HEK293 (cell line): ENCODE results near the gene KLF13.

ENCODE experiments used
- CTCF ChIA-PET: fragments of 350-600 bp; formaldehyde crosslinking; extraction: SDS; loops from one replicate; lab custom pipeline; 2021; ENCODE audit warnings: antibody characterized with exemption; lab: Yijun Ruan, JAX
- POLR2A ChIA-PET: fragments of 300-600 bp; formaldehyde crosslinking; extraction: SDS; loops from one replicate; lab custom pipeline; 2020; ENCODE audit warnings: antibody characterized with exemption, inconsistent platforms; lab: Yijun Ruan, JAX
- H3K27ac ChIP-seq: fragments of 200-500 bp; sonication (Bioruptor generic); 2 replicates; pipeline ENCODE4 v1.5.1; 2014; ENCODE audit warnings: low read depth, low read length, control low read depth, inconsistent platforms; ENCODE audit errors: extremely low read depth
- H3K36me3 ChIP-seq, 2 experiments: fragments of 200-500 bp in 1 of 2; sonication (Bioruptor generic) in 1 of 2; 1 replicate in 1 of 2; 2 replicates in 1 of 2; pipeline ENCODE4 v1.5.1; 2014 to 2017; ENCODE audit warnings: inconsistent platforms in 2 of 2, low read length in 2 of 2; ENCODE audit not compliant: control insufficient read depth in 2 of 2, insufficient read depth in 1 of 2
- H3K4me1 ChIP-seq: fragments of 200-500 bp; sonication (Bioruptor generic); 2 replicates; pipeline ENCODE4 v1.5.1; 2014; ENCODE audit warnings: mild to moderate bottlenecking, low read length, inconsistent platforms; ENCODE audit not compliant: control insufficient read depth, insufficient read depth
- H3K4me3 ChIP-seq: 2 replicates; pipeline ENCODE4 v1.5.1; 2011; ENCODE audit warnings: low read depth, mild to moderate bottlenecking, control low read depth, low read length, moderate library complexity
- H3K9me3 ChIP-seq: fragments of 200-500 bp; sonication (Bioruptor generic); 2 replicates; pipeline ENCODE4 v1.5.1; 2014; ENCODE audit warnings: low read depth, low read length, inconsistent platforms; ENCODE audit not compliant: control insufficient read depth, insufficient read depth
- FEZF1 ChIP-seq: fragments of 450-650 bp; formaldehyde crosslinking; IDR thresholded peaks from 2 replicates; pipeline ENCODE4 v1.5.1; 2016; ENCODE audit warnings: missing biosample characterization, missing genetic modification characterization
- OVOL3 ChIP-seq: fragments of 450-650 bp; formaldehyde crosslinking; IDR thresholded peaks from 2 replicates; pipeline ENCODE4 v1.5.1; 2016; ENCODE audit warnings: missing biosample characterization, missing genetic modification characterization
- SALL2 ChIP-seq: fragments of 450-650 bp; formaldehyde crosslinking; IDR thresholded peaks from 2 replicates; pipeline ENCODE4 v1.5.0; 2017; ENCODE audit warnings: missing biosample characterization, mild to moderate bottlenecking, missing genetic modification characterization, borderline replicate concordance
- ZBTB20 ChIP-seq: fragments of 450-650 bp; formaldehyde crosslinking; IDR thresholded peaks from 2 replicates; pipeline ENCODE4 v1.5.1; 2016; ENCODE audit warnings: missing biosample characterization, missing genetic modification characterization
- ZFP3 ChIP-seq: fragments of 450-650 bp; formaldehyde crosslinking; IDR thresholded peaks from 2 replicates; pipeline ENCODE4 v1.5.1; 2016; ENCODE audit warnings: low read depth, missing biosample characterization, missing genetic modification characterization
- ZFP37 ChIP-seq: fragments of 450-650 bp; formaldehyde crosslinking; IDR thresholded peaks from 2 replicates; pipeline ENCODE4 v1.5.1; 2016; ENCODE audit warnings: missing biosample characterization, missing genetic modification characterization
- ZIC2 ChIP-seq: fragments of 450-650 bp; formaldehyde crosslinking; IDR thresholded peaks from 2 replicates; pipeline ENCODE4 v1.5.1; 2016; ENCODE audit warnings: missing biosample characterization, missing genetic modification characterization
- ZNF140 ChIP-seq: fragments of 450-650 bp; formaldehyde crosslinking; IDR thresholded peaks from 2 replicates; pipeline ENCODE4 v1.5.1; 2016; ENCODE audit warnings: missing biosample characterization, missing genetic modification characterization
- ZNF146 ChIP-seq: fragments of 450-650 bp; formaldehyde crosslinking; IDR thresholded peaks from 2 replicates; pipeline ENCODE4 v1.5.1; 2016; ENCODE audit warnings: missing biosample characterization, missing genetic modification characterization
- ZNF169 ChIP-seq: fragments of 450-650 bp; formaldehyde crosslinking; IDR thresholded peaks from 2 replicates; pipeline ENCODE4 v1.5.1; 2016; ENCODE audit warnings: missing biosample characterization, missing genetic modification characterization
- ZNF2 ChIP-seq: fragments of 450-650 bp; formaldehyde crosslinking; IDR thresholded peaks from 2 replicates; pipeline ENCODE4 v1.5.1; 2016; ENCODE audit warnings: missing biosample characterization, missing genetic modification characterization
- ZNF211 ChIP-seq: fragments of 450-650 bp; formaldehyde crosslinking; IDR thresholded peaks from 2 replicates; pipeline ENCODE4 v1.5.1; 2016; ENCODE audit warnings: low read depth, missing biosample characterization, missing genetic modification characterization
- ZNF23 ChIP-seq: fragments of 450-650 bp; formaldehyde crosslinking; IDR thresholded peaks from 2 replicates; pipeline ENCODE4 v1.5.1; 2016; ENCODE audit warnings: missing biosample characterization, missing genetic modification characterization, borderline replicate concordance
- ZNF311 ChIP-seq: fragments of 450-650 bp; formaldehyde crosslinking; IDR thresholded peaks from 2 replicates; pipeline ENCODE4 v1.5.1; 2017; ENCODE audit warnings: missing biosample characterization, missing genetic modification characterization, borderline replicate concordance
- ZNF324 ChIP-seq: fragments of 450-650 bp; formaldehyde crosslinking; IDR thresholded peaks from 2 replicates; pipeline ENCODE4 v1.5.1; 2016; ENCODE audit warnings: missing biosample characterization, missing genetic modification characterization
- ZNF416 ChIP-seq: fragments of 450-650 bp; formaldehyde crosslinking; IDR thresholded peaks from 2 replicates; pipeline ENCODE4 v1.5.1; 2016; ENCODE audit warnings: missing biosample characterization, missing genetic modification characterization
- ZNF510 ChIP-seq: fragments of 450-650 bp; formaldehyde crosslinking; IDR thresholded peaks from 2 replicates; pipeline ENCODE4 v1.5.1; 2018; ENCODE audit warnings: mild to moderate bottlenecking, missing genetic modification characterization, missing biosample characterization; ENCODE audit not compliant: insufficient replicate concordance
- ZNF544 ChIP-seq: fragments of 450-650 bp; formaldehyde crosslinking; IDR thresholded peaks from 2 replicates; pipeline ENCODE4 v1.5.0; 2017; ENCODE audit warnings: missing biosample characterization, missing genetic modification characterization
- ZNF707 ChIP-seq: fragments of 450-650 bp; formaldehyde crosslinking; IDR thresholded peaks from 2 replicates; pipeline ENCODE4 v1.5.1; 2016; ENCODE audit warnings: missing biosample characterization, missing genetic modification characterization
- ZNF76 ChIP-seq: fragments of 450-650 bp; formaldehyde crosslinking; IDR thresholded peaks from 2 replicates; pipeline ENCODE4; 2016; ENCODE audit warnings: low read depth, missing biosample characterization, missing genetic modification characterization, borderline replicate concordance
- ZNF768 ChIP-seq: fragments of 450-650 bp; formaldehyde crosslinking; IDR thresholded peaks from 2 replicates; pipeline ENCODE4 v1.5.1; 2018; ENCODE audit warnings: missing biosample characterization, mild to moderate bottlenecking, missing genetic modification characterization
- ZSCAN30 ChIP-seq: fragments of 450-650 bp; IDR thresholded peaks from 2 replicates; pipeline ENCODE4 v1.5.1; 2018; ENCODE audit warnings: missing biosample characterization, mild to moderate bottlenecking, missing genetic modification characterization, moderate library complexity
- TF ChIP-seq, protein P1 (sequence below): fragments of 450-650 bp; formaldehyde crosslinking; conservative IDR thresholded peaks from 2 replicates; pipeline ENCODE4 v1.5.1; 2016; ENCODE audit warnings: low read depth, missing biosample characterization, missing genetic modification characterization
- TF ChIP-seq, protein P2 (sequence below): fragments of 450-650 bp; IDR thresholded peaks from 2 replicates; pipeline ENCODE4 v1.5.1; 2018; ENCODE audit warnings: missing biosample characterization, mild to moderate bottlenecking, missing genetic modification characterization
- TF ChIP-seq, protein P3 (sequence below): fragments of 450-650 bp; formaldehyde crosslinking; IDR thresholded peaks from 2 replicates; pipeline ENCODE4 v1.5.1; 2017; ENCODE audit warnings: missing biosample characterization, mild to moderate bottlenecking, missing genetic modification characterization, moderate library complexity
- TF ChIP-seq, protein P4 (sequence below): fragments of 450-650 bp; formaldehyde crosslinking; IDR thresholded peaks from 2 replicates; pipeline ENCODE4 v1.5.1; 2016; ENCODE audit warnings: missing biosample characterization, missing genetic modification characterization

KLF13 gene

DNA sequence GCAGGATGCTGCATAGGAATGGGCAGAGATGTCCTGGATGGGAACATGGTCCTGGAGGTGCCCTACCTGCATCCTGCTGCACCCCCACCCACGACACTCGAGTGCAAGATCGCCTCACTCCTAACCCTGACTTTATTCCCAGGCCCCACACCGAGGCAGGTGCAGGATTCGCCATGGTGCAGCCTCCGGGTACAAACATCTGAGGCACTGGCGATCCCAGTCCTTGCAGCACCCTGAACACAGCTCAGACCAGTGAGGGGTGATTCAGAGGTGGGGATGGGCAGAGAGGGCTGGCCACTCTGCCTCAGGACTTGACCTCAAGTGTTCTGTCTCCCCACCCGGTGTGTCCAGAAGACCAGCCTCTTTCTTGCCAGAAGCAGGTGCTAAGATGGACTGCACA, 49.1 kb downstream of the KLF13 start:
- POLR2A ChIA-PET, result no interaction called here
- peaks cover 0 to 10% of the 10 kb centered on the region in 2 experiments; a peak in 1 of 3 replicates for H3K36me3 ChIP-seq
- no peaks in the 10 kb centered on the region for H3K4me1 ChIP-seq
- H3K9me3 ChIP-seq, result no peaks in the 10 kb centered on the region
- no peak for TF ChIP-seq ZIC2 (tag by site-specific recombination)
- no peak for TF ChIP-seq ZNF169 (tag by site-specific recombination)
- no peak for TF ChIP-seq ZNF23
- TF ChIP-seq ZNF211 (tag by site-specific recombination), result no peak
- TF ChIP-seq ZFP3 (tag by site-specific recombination), result no peak
- TF ChIP-seq, protein P1, sequence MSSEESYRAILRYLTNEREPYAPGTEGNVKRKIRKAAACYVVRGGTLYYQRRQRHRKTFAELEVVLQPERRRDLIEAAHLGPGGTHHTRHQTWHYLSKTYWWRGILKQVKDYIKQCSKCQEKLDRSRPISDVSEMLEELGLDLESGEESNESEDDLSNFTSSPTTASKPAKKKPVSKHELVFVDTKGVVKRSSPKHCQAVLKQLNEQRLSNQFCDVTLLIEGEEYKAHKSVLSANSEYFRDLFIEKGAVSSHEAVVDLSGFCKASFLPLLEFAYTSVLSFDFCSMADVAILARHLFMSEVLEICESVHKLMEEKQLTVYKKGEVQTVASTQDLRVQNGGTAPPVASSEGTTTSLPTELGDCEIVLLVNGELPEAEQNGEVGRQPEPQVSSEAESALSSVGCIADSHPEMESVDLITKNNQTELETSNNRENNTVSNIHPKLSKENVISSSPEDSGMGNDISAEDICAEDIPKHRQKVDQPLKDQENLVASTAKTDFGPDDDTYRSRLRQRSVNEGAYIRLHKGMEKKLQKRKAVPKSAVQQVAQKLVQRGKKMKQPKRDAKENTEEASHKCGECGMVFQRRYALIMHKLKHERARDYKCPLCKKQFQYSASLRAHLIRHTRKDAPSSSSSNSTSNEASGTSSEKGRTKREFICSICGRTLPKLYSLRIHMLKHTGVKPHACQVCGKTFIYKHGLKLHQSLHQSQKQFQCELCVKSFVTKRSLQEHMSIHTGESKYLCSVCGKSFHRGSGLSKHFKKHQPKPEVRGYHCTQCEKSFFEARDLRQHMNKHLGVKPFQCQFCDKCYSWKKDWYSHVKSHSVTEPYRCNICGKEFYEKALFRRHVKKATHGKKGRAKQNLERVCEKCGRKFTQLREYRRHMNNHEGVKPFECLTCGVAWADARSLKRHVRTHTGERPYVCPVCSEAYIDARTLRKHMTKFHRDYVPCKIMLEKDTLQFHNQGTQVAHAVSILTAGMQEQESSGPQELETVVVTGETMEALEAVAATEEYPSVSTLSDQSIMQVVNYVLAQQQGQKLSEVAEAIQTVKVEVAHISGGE (tag by site-specific recombination), result no peak
- TF ChIP-seq, protein P2, sequence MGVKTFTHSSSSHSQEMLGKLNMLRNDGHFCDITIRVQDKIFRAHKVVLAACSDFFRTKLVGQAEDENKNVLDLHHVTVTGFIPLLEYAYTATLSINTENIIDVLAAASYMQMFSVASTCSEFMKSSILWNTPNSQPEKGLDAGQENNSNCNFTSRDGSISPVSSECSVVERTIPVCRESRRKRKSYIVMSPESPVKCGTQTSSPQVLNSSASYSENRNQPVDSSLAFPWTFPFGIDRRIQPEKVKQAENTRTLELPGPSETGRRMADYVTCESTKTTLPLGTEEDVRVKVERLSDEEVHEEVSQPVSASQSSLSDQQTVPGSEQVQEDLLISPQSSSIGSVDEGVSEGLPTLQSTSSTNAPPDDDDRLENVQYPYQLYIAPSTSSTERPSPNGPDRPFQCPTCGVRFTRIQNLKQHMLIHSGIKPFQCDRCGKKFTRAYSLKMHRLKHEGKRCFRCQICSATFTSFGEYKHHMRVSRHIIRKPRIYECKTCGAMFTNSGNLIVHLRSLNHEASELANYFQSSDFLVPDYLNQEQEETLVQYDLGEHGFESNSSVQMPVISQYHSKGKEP, result no peak
- no peak for TF ChIP-seq SALL2 (tag by site-specific recombination)
- no peak for TF ChIP-seq ZNF311
- no peak for TF ChIP-seq ZFP37
- no peak for TF ChIP-seq ZNF544
- no peak for TF ChIP-seq ZNF140 (tag by site-specific recombination)
- TF ChIP-seq, protein P3, sequence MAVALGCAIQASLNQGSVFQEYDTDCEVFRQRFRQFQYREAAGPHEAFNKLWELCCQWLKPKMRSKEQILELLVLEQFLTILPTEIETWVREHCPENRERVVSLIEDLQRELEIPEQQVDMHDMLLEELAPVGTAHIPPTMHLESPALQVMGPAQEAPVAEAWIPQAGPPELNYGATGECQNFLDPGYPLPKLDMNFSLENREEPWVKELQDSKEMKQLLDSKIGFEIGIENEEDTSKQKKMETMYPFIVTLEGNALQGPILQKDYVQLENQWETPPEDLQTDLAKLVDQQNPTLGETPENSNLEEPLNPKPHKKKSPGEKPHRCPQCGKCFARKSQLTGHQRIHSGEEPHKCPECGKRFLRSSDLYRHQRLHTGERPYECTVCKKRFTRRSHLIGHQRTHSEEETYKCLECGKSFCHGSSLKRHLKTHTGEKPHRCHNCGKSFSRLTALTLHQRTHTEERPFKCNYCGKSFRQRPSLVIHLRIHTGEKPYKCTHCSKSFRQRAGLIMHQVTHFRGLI, result no peak
- TF ChIP-seq ZNF510, result no peak
- no peak for TF ChIP-seq ZNF2
- TF ChIP-seq ZSCAN30, result no peak
- TF ChIP-seq ZNF146 (tag by site-specific recombination), result no peak
- no peak for TF ChIP-seq ZBTB20 (tag by site-specific recombination)
- TF ChIP-seq ZNF76, result no peak
- CTCF ChIA-PET, result interaction anchor here (0.7 kb wide), 1 partner anchor 459 kb away, joined by 3 read pairs; no protein-coding TSS in a partner anchor
- no peak overlapping the region for H3K27ac ChIP-seq
- no peak overlapping the region for H3K4me3 ChIP-seq

DNA sequence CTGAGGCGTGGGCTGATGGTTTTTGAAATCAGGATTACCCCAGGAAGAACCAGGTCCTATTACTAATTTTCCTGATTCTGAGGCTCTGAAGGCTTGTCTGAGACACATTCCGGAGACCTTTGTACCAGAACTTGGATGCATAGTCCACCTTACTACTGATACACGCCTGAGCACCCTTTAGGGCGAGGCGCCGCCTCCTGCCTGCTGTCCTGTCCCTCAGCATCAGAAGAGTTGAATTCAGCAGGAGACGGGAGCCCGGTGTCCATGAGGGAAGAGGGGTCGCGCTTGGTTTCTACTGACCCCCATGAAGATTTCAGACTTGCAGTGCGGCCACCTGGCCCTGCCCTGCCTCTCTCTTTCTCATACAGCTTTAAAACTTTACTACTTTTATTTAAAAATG, 49.9 kb downstream of the KLF13 start:
- Histone ChIP-seq H3K36me3 (peaks cover 0 to 10% of the 10 kb centered on the region in 2 experiments; a peak in 1 of 3 replicates), H3K4me1 (no peaks in the 10 kb centered on the region), H3K27ac (no peak overlapping the region)
- POLR2A ChIA-PET, result no interaction called here
- CTCF ChIA-PET, result interaction anchor here (0.7 kb wide), 1 partner anchor 460 kb away, joined by 3 read pairs; no protein-coding TSS in a partner anchor
- TF ChIP-seq ZNF707 (tag by site-specific recombination) (no peak), ZNF311 (no peak), ZNF768 (tag by site-specific recombination) (no peak), OVOL3 (no peak), ZNF416 (tag by site-specific recombination) (no peak), FEZF1 (tag by site-specific recombination) (no peak), ZNF324 (tag by site-specific recombination) (no peak), ZFP37 (no peak)
- TF ChIP-seq, protein P4, sequence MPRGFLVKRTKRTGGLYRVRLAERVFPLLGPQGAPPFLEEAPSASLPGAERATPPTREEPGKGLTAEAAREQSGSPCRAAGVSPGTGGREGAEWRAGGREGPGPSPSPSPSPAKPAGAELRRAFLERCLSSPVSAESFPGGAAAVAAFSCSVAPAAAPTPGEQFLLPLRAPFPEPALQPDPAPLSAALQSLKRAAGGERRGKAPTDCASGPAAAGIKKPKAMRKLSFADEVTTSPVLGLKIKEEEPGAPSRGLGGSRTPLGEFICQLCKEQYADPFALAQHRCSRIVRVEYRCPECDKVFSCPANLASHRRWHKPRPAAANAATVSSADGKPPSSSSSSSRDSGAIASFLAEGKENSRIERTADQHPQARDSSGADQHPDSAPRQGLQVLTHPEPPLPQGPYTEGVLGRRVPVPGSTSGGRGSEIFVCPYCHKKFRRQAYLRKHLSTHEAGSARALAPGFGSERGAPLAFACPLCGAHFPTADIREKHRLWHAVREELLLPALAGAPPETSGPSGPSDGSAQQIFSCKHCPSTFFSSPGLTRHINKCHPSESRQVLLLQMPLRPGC (tag by site-specific recombination), result no peak
- TF ChIP-seq, all 188 proteins: peak for 0
- no peak overlapping the region for H3K4me3 ChIP-seq
- H3K9me3 ChIP-seq, result no peaks in the 10 kb centered on the region
